Trophoblast cell (in vitro differentiated cells and primary cell): ENCODE results near the gene MEPE.

Experiments used
- DNase-seq, 2 donors: peaks; one replicate each; pipeline ENCODE4 v3.0.0-alpha.2; 2016
- H2AFZ ChIP-seq: 2 replicates; pipeline ENCODE4 v1.6.1; 2013; ENCODE audit warnings: low read length, moderate library complexity, mild to moderate bottlenecking; ENCODE audit not compliant: insufficient read depth, poor library complexity
- H2AK5ac ChIP-seq: 2 replicates; pipeline ENCODE4 v1.6.1; 2013; ENCODE audit warnings: mild to moderate bottlenecking, low read length
- H2BK120ac ChIP-seq: 2 replicates; pipeline ENCODE4 v1.6.1; 2013; ENCODE audit warnings: low read length, mild to moderate bottlenecking, moderate library complexity; ENCODE audit not compliant: insufficient read depth, poor library complexity
- H2BK12ac ChIP-seq: 2 replicates; pipeline ENCODE4 v1.6.1; 2013; ENCODE audit warnings: mild to moderate bottlenecking, low read length, moderate library complexity
- H2BK5ac ChIP-seq: 2 replicates; pipeline ENCODE4 v1.6.1; 2013; ENCODE audit warnings: low read length, low read depth, moderate library complexity, mild to moderate bottlenecking; ENCODE audit not compliant: poor library complexity
- H3K14ac ChIP-seq: 2 replicates; pipeline ENCODE4 v1.6.1; 2013; ENCODE audit warnings: mild to moderate bottlenecking, low read length
- H3K18ac ChIP-seq: 2 replicates; pipeline ENCODE4 v1.6.1; 2013; ENCODE audit warnings: mild to moderate bottlenecking, low read length
- H3K23ac ChIP-seq: 2 replicates; pipeline ENCODE4 v1.6.1; 2013; ENCODE audit warnings: low read length
- H3K27ac ChIP-seq: 2 replicates; pipeline ENCODE4 v1.5.1; 2013; ENCODE audit warnings: low read depth, mild to moderate bottlenecking, inconsistent platforms, low read length, moderate library complexity
- H3K27me3 ChIP-seq: 2 replicates; pipeline ENCODE4 v1.6.1; 2013; ENCODE audit warnings: inconsistent platforms, mild to moderate bottlenecking, low read length, moderate library complexity; ENCODE audit not compliant: insufficient read depth
- H3K36me3 ChIP-seq, 2 experiments: 1 replicate in 1 of 2; 2 replicates in 1 of 2; pipeline ENCODE4 v1.6.1; 2013; ENCODE audit warnings: low read length in 2 of 2, mild to moderate bottlenecking in 2 of 2, moderate library complexity in 1 of 2; ENCODE audit not compliant: insufficient read depth in 2 of 2, control insufficient read depth in 1 of 2
- H3K4ac ChIP-seq: 2 replicates; pipeline ENCODE4 v1.6.1; 2013; ENCODE audit warnings: low read depth, mild to moderate bottlenecking, low read length, moderate library complexity
- H3K4me1 ChIP-seq, 2 experiments: 1 replicate in 1 of 2; 2 replicates in 1 of 2; pipeline ENCODE4 v1.6.1; 2013; ENCODE audit warnings: low read length in 2 of 2, mild to moderate bottlenecking in 2 of 2, moderate library complexity in 1 of 2; ENCODE audit not compliant: insufficient read depth in 2 of 2, control insufficient read depth in 1 of 2
- H3K4me2 ChIP-seq: 2 replicates; pipeline ENCODE4 v1.6.1; 2013; ENCODE audit warnings: inconsistent platforms, mild to moderate bottlenecking, low read length, moderate library complexity
- H3K4me3 ChIP-seq: 2 replicates; pipeline ENCODE4 v1.5.1; 2013; ENCODE audit warnings: mild to moderate bottlenecking, low read depth, low read length, inconsistent platforms
- H3K79me1 ChIP-seq: one replicate; pipeline ENCODE4 v1.6.1; 2013; ENCODE audit warnings: low read length
- H3K79me2 ChIP-seq: 2 replicates; pipeline ENCODE4 v1.6.1; 2013; ENCODE audit warnings: low read length, mild to moderate bottlenecking; ENCODE audit not compliant: control insufficient read depth, insufficient read depth, poor library complexity
- H3K9ac ChIP-seq: 2 replicates; pipeline ENCODE4 v1.6.1; 2013; ENCODE audit warnings: mild to moderate bottlenecking, low read length
- H3K9me3 ChIP-seq: 2 replicates; pipeline ENCODE4 v1.6.1; 2013; ENCODE audit warnings: low read depth, mild to moderate bottlenecking, control low read depth, inconsistent platforms, low read length; ENCODE audit not compliant: insufficient read depth
- H4K12ac ChIP-seq: 2 replicates; pipeline ENCODE4 v1.6.1; 2013; ENCODE audit warnings: low read depth, mild to moderate bottlenecking, low read length, moderate library complexity
- H4K8ac ChIP-seq: 2 replicates; pipeline ENCODE4 v1.6.1; 2013; ENCODE audit warnings: low read depth, mild to moderate bottlenecking, low read length, moderate library complexity
- H4K91ac ChIP-seq: one replicate; pipeline ENCODE4 v1.6.1; 2013; ENCODE audit warnings: low read depth, mild to moderate bottlenecking, low read length, moderate library complexity
- WGBS: extraction: QIAGEN DNeasy Blood & Tissue Kit; methylation state at CpG from one replicate; pipeline ENCODE4 v1.1.7; 2013; ENCODE audit warnings: missing lambda C conversion rate; ENCODE audit not compliant: insufficient read length, insufficient coverage; ENCODE audit errors: extremely low coverage; 5-methylcytosine and 5-hydroxymethylcytosine counted together

MEPE gene

GRCh38 chr4:87872028-87872427 lies 39.3 kb downstream of the MEPE start:
- Histone ChIP-seq H2BK12ac (no peak overlapping the region), H3K4me1 (no peaks in the 10 kb centered on the region), H3K27me3 (no peaks in the 10 kb centered on the region), H3K79me1 (peaks cover 1% of the 10 kb centered on the region), H3K14ac (no peak overlapping the region), H2AK5ac (no peak overlapping the region), H3K79me2 (no peaks in the 10 kb centered on the region), H2BK120ac (no peak overlapping the region), H3K36me3 (no peaks in the 10 kb centered on the region), H2AFZ (no peak overlapping the region), H3K23ac (no peak overlapping the region), H3K9me3 (no peaks in the 10 kb centered on the region), H3K27ac (no peak overlapping the region), H3K4ac (no peak overlapping the region), H2BK5ac (no peak overlapping the region), H4K8ac (no peak overlapping the region), H4K91ac (no peak overlapping the region), H3K9ac (no peak overlapping the region), H3K4me2 (no peak overlapping the region), H4K12ac (no peak overlapping the region), H3K18ac (no peak overlapping the region), H3K4me3 (no peak overlapping the region)
- WGBS: no CpG with 5 or more reads among the region's 1 CpG
- no peak for DNase-seq

GRCh38 chr4:87875191-87875590 lies 42.4 kb downstream of the MEPE start:
- no peaks in the 10 kb centered on the region for H3K4me1 ChIP-seq
- H3K4me3 ChIP-seq: no peak overlapping the region
- no peak overlapping the region for H3K23ac ChIP-seq
- H4K8ac ChIP-seq: no peak overlapping the region
- no peak overlapping the region for H3K14ac ChIP-seq
- H3K27me3 ChIP-seq: no peaks in the 10 kb centered on the region
- H3K4me2 ChIP-seq: no peak overlapping the region
- H3K18ac ChIP-seq: no peak overlapping the region
- no peaks in the 10 kb centered on the region for H3K79me2 ChIP-seq
- H2BK12ac ChIP-seq: no peak overlapping the region
- H3K9me3 ChIP-seq: no peaks in the 10 kb centered on the region
- H2BK120ac ChIP-seq: no peak overlapping the region
- no CpG with 5 or more reads among the region's 2 CpGs for WGBS
- no peaks in the 10 kb centered on the region for H3K36me3 ChIP-seq
- H4K12ac ChIP-seq: no peak overlapping the region
- H3K9ac ChIP-seq: no peak overlapping the region
- no peak overlapping the region for H4K91ac ChIP-seq
- no peak overlapping the region for H3K27ac ChIP-seq
- DNase-seq: no peak
- H2AFZ ChIP-seq: no peak overlapping the region
- no peak overlapping the region for H2AK5ac ChIP-seq
- no peak overlapping the region for H2BK5ac ChIP-seq
- H3K79me1 ChIP-seq: no peaks in the 10 kb centered on the region
- H3K4ac ChIP-seq: no peak overlapping the region

GRCh38 chr4:87880106-87880505 lies 47.3 kb downstream of the MEPE start:
- H3K4me2 ChIP-seq: no peak overlapping the region
- H3K79me1 ChIP-seq: no peaks in the 10 kb centered on the region
- H3K36me3 ChIP-seq: no peaks in the 10 kb centered on the region
- H2BK120ac ChIP-seq: no peak overlapping the region
- no peak overlapping the region for H2BK5ac ChIP-seq
- H3K9me3 ChIP-seq: peaks cover 1% of the 10 kb centered on the region
- H3K79me2 ChIP-seq: no peaks in the 10 kb centered on the region
- H4K8ac ChIP-seq: no peak overlapping the region
- H3K27me3 ChIP-seq: no peaks in the 10 kb centered on the region
- no peak overlapping the region for H3K9ac ChIP-seq
- H2AFZ ChIP-seq: no peak overlapping the region
- no peak overlapping the region for H3K18ac ChIP-seq
- no peak overlapping the region for H3K4ac ChIP-seq
- no peak overlapping the region for H4K12ac ChIP-seq
- no peak overlapping the region for H2AK5ac ChIP-seq
- H3K4me1 ChIP-seq: no peaks in the 10 kb centered on the region
- no peak overlapping the region for H3K14ac ChIP-seq
- no peak overlapping the region for H4K91ac ChIP-seq
- no peak for DNase-seq
- H3K23ac ChIP-seq: no peak overlapping the region
- no peak overlapping the region for H2BK12ac ChIP-seq
- no peak overlapping the region for H3K27ac ChIP-seq
- no CpG with 5 or more reads among the region's 1 CpG for WGBS
- H3K4me3 ChIP-seq: no peak overlapping the region

DNA sequence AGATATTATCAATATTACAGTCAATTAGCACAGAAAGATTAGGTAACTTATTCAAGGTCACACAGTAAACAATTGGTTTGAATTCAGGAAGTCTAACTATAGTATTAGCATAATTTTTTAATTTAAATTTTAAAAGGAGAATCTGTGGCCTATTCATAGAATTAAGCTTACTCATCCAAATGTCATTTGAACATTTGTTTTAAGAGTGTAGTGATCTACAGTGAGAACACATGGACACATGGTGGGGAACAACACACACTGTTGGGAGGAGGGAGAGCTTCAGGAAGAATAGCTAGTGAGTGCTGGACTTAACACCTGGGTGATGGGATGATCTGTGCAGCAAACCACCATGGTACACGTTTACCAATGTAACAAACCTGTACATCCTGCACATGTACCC lies 48.3 kb downstream of the MEPE start:
- Histone ChIP-seq H3K79me1 (no peaks in the 10 kb centered on the region), H3K36me3 (no peaks in the 10 kb centered on the region), H3K4me2 (no peak overlapping the region), H4K91ac (no peak overlapping the region), H3K23ac (no peak overlapping the region), H3K9ac (no peak overlapping the region), H3K27me3 (no peaks in the 10 kb centered on the region), H3K27ac (no peak overlapping the region), H4K8ac (no peak overlapping the region), H3K4me1 (no peaks in the 10 kb centered on the region), H3K4me3 (no peak overlapping the region), H3K18ac (no peak overlapping the region), H2BK5ac (no peak overlapping the region), H2AK5ac (no peak overlapping the region), H3K9me3 (peaks cover 2% of the 10 kb centered on the region), H2AFZ (no peak overlapping the region), H2BK12ac (no peak overlapping the region), H2BK120ac (no peak overlapping the region), H3K79me2 (no peaks in the 10 kb centered on the region), H4K12ac (no peak overlapping the region), H3K14ac (no peak overlapping the region), H3K4ac (no peak overlapping the region)
- no CpG with 5 or more reads among the region's 1 CpG for WGBS
- no peak for DNase-seq
